DOHH2 (cell line): ENCODE measurements around the gene TCF25.

Experiments
- CTCF ChIP-seq: fragments of 200-600 bp; sonication (generic); IDR thresholded peaks from one replicate; pipeline ENCODE4 v1.5.1; 2014; ENCODE audit warnings: antibody characterized with exemption, mild to moderate bottlenecking, low read depth, low read length; ENCODE audit not compliant: poor library complexity, severe bottlenecking
- EZH2phosphoT487 ChIP-seq: fragments of 200-600 bp; sonication (generic); IDR thresholded peaks from 2 replicates; pipeline ENCODE4 v1.6.1; 2017; ENCODE audit warnings: borderline replicate concordance, mild to moderate bottlenecking, antibody characterized with exemption, low read length, moderate library complexity, mixed read lengths

- TF ChIP-seq EZH2phosphoT487 (no peak), CTCF (no peak)
These were observed 48.5 kb downstream of the TCF25 start for GRCh38 chr16:89921702-89922476.
